Measurements from ENCODE around the gene CAAP1.
"Not testable (repeated sequence)": the region's sequence is repeated elsewhere in the genome, so short reads cannot be mapped to it uniquely, and the experiment has no call there.

CAAP1 gene

GRCh38 chr9:26892251-26893029, at the start of gene CAAP1:
Gene CAAP1 (minus strand): TSS chr9:26892802. CDS start chr9:26892715, 87 bp downstream.
- DNase-seq (ENCODE audit: low spot score), result peak; percentile 74
- peak; percentile 35 for FAIRE-seq

GRCh38 chr9:26940779-26941178, 48.2 kb upstream of the CAAP1 start:
- no peak for DNase-seq (ENCODE audit: low spot score)
- FAIRE-seq, result no peak

- FAIRE-seq (no peak), DNase-seq (ENCODE audit: low spot score) (no peak)
Measured at GRCh38 chr9:26939955-26940711, 47.5 kb upstream of the CAAP1 start.

GRCh38 chr9:26937816-26938371, 45.3 kb upstream of the CAAP1 start:
- no peak for DNase-seq (ENCODE audit: low spot score)
- FAIRE-seq, result no peak

GRCh38 chr9:26935847-26936246, 43.2 kb upstream of the CAAP1 start:
- DNase-seq (ENCODE audit: low spot score), result no peak
- no peak for FAIRE-seq

GRCh38 chr9:26928902-26929495, 36.4 kb upstream of the CAAP1 start:
- no peak for FAIRE-seq

GRCh38 chr9:26925609-26926008, 33.0 kb upstream of the CAAP1 start:
- DNase-seq (ENCODE audit: low spot score), result no peak
- no peak for FAIRE-seq

More at GRCh38 chr9:26928902-26929495, 36.4 kb upstream of the CAAP1 start:
- no peak for DNase-seq (ENCODE audit: low spot score)

GRCh38 chr9:26919698-26920097, 27.1 kb upstream of the CAAP1 start:
- FAIRE-seq (no peak), DNase-seq (ENCODE audit: low spot score) (no peak)

GRCh38 chr9:26913138-26913668, 20.6 kb upstream of the CAAP1 start:
- DNase-seq (ENCODE audit: low spot score) (no peak), FAIRE-seq (no peak)

- FAIRE-seq (no peak), DNase-seq (ENCODE audit: low spot score) (no peak)
Measured at GRCh38 chr9:26904671-26905070, 12.1 kb upstream of the CAAP1 start.

- no peak for DNase-seq (ENCODE audit: low spot score)
- FAIRE-seq, result no peak
Measured at GRCh38 chr9:26904070-26904469, 11.5 kb upstream of the CAAP1 start.

- FAIRE-seq (no peak), DNase-seq (ENCODE audit: low spot score) (no peak)
Measured at GRCh38 chr9:26893030-26893676, 551 bp upstream of the CAAP1 start.

- no peak for FAIRE-seq
- no peak for DNase-seq (ENCODE audit: low spot score)
Measured at GRCh38 chr9:26891726-26892125, 876 bp downstream of the CAAP1 start.

- no peak for FAIRE-seq
- DNase-seq (ENCODE audit: low spot score), result no peak
Measured at GRCh38 chr9:26888271-26888670, 4.3 kb downstream of the CAAP1 start.

GRCh38 chr9:26882154-26882553, 10.4 kb downstream of the CAAP1 start:
- DNase-seq (ENCODE audit: low spot score) (no peak), FAIRE-seq (no peak)

GRCh38 chr9:26880262-26880661, 12.3 kb downstream of the CAAP1 start:
- no peak for FAIRE-seq
- no peak for DNase-seq (ENCODE audit: low spot score)

GRCh38 chr9:26875155-26875554, 17.4 kb downstream of the CAAP1 start:
- DNase-seq (ENCODE audit: low spot score); FAIRE-seq: not testable (repeated sequence)

GRCh38 chr9:26870292-26870691, 22.3 kb downstream of the CAAP1 start:
- peak; percentile 61 for FAIRE-seq
- DNase-seq (ENCODE audit: low spot score), result peak; percentile 40

GRCh38 chr9:26863074-26863473, 29.5 kb downstream of the CAAP1 start:
- FAIRE-seq (peak; percentile 64), DNase-seq (ENCODE audit: low spot score) (no peak)

GRCh38 chr9:26856413-26857032, 36.1 kb downstream of the CAAP1 start:
- DNase-seq (ENCODE audit: low spot score) (peak; percentile 14), FAIRE-seq (peak; percentile 29)

- FAIRE-seq, result no peak
Measured at GRCh38 chr9:26850995-26851394, 41.6 kb downstream of the CAAP1 start.

More at GRCh38 chr9:26850995-26851394, 41.6 kb downstream of the CAAP1 start:
- no peak for DNase-seq (ENCODE audit: low spot score)

All from RCC 7860 (cell line).